CD4-positive, alpha-beta T cell treated with Interleukin-12 subunit alpha and Interleukin-12 subunit beta, for 1 hour (primary cell): ENCODE measurements around the gene BRSK1.

Experiments used
- DNase-seq: peaks from one replicate; pipeline ENCODE4 v3.0.0-alpha.2; 2020

BRSK1 gene

DNA sequence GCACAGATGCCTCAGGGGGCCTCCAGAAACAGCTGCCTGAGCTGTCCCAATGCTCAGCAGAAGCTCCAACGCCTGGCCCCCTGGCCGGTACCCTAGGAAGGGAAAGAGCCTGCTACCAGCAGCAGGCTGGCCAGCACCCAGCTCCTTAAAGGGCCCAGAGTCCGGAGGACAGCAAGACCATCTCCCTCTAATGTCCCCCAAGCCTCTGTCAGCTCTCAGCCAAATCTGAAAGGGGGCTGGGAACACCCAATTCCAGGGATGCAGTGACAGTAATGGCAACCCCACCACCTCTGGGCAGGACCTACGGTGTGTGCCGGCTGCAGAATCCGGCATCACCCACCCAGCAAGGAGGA lies 29.2 kb upstream of the BRSK1 start:
- no peak for DNase-seq

DNA sequence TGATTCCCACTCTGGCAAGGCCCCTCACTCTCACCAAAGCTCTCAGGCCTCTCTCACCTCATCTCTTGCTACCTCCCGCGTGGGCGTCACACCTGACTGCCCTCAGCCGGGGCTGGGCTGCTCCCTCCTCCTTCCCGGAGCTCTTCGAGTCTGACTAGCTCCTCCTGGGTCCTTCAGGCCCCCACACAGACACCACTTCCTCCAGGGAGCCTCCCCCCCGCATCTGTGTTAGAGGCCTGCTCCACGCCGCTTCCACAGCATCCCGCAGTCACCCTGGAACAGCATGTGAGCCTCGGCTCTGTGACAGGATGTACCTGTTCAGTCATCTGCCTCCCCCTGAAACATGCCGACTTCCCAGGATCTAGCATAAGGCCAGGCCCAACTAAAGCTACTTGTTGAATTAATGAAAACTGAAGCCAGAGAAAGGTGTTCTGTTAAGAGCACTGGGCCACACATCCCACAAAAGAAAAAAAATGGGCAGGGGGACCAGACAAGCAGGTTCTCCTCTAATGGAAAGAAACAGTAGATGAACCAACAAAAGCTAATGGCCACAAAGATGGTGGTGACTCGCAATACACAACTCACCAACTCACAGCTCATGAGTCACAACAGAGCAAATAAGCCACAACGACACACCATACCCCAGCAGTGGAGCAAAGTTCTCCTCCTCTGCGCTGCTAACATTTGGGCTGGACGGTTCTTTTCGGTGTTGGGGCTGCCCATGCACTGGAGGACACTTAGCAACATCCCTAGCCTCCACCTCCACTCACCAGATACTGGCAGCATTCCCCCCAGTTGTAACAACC lies 28.0 kb upstream of the BRSK1 start:
- peak; percentile 56 for DNase-seq

DNA sequence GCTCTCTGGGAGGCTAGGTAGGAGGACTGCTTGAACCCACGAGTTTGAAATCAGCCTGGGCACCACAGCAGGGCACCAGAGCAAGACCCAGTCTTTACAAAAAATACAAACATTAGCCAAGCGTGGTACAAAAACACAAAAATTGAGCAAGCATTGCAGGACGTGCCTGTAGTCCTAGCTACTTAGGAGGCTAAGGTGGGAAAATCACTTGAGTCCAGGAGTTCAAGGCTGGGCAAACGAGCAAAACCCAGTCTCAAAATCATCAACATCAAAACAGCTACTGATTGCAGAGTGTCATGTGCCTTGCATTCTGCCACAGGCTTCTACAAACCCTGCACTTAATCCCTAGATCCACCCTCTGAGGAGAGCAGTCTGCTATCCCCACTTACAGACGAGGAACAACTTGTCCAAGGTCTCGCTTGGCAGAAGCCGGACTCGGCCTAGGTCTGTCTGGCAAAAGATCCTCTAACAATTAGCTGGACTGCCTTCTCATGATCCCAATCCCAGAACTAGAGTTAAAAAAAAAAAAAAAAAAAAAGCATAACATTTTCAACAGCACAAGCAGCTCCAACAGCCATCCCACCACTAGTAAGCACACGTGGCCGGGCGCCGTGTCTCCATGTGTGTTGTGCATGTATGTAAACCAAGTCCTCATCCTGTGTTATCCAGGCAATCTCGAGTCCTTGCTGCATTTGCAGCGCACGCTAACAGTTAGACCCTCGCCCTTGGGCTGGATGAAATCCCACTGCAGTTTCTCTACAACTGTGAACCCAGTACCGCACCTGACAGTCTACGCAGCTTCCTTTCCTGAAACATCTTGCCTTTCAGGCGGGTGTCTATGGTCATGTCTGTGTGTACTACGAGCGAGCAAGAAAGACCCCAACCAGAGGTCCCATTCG lies 27.0 kb upstream of the BRSK1 start:
- DNase-seq: no peak

DNA sequence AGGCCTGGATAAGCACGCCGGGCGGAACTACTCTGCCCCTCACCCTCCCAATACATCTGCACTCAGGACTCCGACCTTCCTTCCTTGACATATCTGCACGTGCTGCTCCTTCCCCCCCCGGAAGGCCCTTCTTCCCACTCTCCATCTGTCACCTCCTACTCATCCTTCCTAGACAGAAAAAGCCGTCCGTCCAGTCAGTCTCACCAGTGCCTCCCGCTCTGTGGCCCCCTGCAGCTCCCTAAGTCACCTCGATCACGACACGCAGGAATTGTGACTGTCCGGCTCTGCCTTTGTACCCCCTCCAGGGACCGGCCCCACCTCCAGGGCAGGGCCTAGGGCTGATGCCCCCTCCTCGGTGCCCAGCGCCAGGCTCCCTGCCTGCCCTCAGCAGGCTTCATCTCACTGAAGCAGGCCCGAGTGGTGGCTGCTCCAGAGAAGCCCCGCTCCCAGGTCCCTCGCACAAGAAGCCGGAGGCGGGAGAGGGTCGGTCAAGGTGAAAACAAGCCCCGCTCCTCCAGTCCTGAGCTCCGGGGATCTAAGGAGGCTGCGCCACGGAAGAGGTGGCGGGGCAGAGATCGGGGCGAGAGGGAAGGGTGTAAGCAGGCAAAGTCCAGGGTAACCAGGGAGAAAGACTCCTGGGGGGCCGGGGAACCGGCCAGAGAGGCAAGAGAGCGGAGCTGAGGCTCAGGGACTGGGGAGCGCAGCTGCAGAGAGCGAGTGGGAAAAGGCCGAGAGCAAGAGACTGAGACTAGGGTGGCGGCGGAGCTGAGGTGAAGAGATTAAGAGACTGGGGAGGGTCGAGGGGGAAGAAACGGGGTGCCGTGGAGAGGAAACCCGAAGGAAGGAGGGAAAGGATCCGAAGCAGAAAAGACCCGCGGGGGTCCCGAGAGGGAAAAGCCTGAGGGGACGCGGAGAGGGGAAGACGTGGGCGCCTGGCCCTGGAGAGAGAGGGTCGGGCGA lies 26.1 kb upstream of the BRSK1 start:
- DNase-seq: peak; percentile 16

DNA sequence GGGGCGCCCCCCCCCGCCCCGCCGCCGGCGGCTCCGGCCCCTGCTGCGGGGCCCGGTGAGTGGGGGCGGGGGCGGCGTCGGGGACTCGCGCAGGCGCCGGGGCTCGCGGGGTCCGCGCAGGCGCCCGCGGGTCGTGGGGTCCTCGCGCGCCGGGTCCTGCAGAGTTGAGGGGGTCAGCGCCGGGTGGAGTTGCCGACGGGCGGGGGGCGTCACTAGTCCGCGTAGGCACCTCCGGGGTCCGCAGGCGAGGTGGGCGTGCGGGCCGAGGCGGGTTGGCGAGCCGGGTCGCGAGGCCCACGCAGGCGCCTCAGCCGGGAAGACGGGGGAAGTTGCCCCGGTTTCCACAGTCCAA lies 25.3 kb upstream of the BRSK1 start:
- DNase-seq: peak; percentile 62

DNA sequence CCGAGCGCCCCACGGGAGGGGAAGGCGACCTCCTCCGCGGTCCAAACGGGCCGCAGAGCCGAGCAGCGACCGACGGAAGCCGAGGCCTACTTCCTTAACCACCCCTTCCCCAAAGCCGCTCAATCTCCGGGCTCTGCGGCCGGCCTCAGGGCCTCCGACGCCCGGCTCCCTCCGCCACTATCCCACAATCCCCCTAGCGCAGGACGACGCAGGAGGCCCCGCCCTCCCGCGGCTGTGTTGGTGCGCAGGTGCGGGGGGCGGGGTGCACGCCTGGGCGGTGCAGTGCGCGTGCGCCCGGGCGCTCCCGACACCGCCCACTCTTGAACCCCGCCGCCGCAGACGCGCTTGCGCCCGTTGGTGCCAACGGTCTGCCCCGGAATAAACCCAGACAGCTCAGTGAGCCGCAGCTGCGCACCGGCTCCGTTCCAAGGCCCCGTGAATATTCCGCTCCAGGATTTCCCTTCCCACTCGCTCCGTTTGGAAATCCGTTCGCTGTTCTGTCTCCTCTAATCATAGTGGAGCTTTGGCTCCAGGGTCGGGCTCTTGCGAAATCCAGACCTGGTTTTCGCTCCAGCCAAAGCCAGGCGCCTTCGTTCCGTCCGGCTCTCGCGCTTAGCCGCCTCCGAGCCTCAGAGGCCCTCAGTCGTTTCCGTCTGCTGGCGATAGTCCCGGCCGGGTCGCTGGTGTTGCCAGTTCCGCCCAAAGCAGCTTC lies 24.8 kb upstream of the BRSK1 start, which contains the start of gene PPP6R1:
Gene PPP6R1 (minus strand): TSS at position 190 of the 712 bp plus-strand sequence. CDS start 11,914 bp downstream, outside the sequence.
- peak; percentile 96 for DNase-seq

DNA sequence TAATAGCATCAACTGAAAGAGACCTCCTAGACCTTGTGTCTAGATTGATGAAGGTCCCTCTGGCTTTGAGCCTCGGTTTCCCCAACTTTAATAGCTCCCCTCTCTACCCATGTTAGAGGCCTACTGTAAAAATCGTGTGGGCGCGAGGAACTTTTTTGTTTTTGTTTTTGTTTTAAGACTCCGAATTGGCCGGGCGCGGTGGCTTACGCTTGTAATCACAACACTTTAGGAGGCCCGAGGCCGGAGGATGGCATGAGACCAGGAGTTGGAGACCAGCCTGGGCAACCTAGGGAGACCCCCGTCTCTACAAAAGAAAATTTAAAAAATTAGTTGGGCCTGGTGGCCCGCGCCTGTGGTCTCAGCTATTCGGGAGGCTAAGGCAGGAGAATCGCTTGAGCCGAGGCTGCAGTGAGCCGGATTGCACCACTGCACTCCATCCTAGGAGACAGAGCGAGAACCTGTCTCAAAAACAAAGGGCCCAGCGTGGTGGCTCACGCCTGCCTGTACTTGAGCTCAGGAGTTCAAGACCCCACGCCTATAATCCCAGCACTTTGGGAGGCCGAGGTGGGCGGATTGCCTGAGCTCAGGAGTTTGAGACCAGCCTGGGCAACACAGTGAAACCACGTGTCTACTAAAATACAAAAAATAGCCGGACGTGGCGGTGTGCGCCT lies 24.1 kb upstream of the BRSK1 start:
- DNase-seq: no peak

DNA sequence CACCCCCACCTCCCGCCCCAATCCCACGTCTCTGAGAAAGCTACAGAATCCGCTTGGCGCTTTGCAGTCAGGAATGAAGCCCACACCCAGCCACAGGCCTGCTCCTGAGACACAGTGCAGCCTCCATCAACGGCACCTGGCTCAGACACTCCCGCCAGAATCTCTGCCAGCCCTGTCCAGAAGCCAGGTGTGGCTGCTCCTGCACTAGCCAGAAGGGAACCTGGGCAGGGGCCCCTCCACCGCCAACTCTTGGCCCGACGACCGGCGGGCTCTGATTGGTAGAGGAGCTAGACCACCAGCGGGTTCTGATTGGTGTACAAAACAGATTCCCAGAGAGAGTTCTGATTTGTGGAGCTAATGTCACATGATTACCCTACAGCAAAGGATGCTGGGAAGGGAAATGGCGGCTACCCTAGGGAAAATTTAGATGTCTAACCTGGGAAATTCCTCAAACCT lies 22.1 kb upstream of the BRSK1 start:
- DNase-seq: no peak

DNA sequence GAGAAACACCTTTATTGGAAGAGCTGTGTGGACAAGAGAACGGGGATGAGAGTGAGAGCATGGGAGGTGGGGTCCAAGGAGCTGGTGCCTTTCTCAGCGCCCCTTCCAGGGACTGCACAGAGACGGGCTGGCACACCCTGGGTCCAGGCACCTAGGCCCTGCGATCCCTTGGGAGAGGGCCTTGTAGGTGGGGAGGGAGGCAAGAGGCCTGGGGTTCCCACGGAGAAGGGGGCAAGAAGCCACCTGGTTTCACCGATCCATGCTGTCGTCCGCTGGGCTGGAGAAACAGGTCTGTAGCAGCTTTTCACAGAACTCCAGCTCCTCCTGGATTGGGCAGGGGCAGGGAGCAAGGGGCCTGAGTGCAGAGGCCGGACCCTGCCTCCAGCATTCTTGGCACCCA lies 21.4 kb upstream of the BRSK1 start:
- DNase-seq: no peak

DNA sequence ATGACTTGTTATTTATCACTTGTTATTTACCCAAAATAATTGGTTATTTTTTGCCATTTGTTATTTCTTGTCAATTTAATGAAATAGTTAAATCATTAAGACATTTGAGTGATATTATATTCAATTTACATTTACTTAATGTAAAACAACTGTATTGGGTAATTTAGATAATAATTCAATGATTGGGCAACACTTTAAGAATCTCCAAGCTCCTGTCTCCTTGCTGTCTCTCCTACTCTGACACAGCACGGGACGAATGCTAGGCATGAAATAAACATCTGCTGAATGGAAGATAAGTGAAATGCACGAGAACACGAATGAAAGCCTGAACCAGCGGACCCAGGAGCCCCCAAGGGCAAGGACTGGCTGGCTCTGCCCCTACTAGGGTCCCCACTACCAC lies 19.3 kb upstream of the BRSK1 start:
- DNase-seq: no peak

DNA sequence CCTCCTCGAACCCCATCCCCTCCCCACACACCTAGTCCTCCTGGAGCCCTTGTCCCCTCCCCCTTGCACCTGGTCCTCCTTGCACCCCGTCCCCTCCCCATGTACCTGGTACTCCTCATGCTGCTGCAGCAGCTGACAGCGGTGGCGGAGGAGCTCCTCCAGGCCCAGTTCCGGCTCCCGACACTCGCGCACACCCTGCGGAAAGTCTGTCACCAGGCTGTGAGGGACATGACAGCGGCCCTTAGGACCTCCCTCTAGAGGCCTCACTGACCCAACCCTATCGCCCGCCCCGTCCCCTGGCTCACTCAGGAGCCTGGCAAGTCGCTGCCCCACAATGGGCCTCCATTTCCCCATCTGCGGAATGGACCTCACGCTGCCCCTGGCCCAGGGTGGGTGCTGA lies 18.6 kb upstream of the BRSK1 start:
- no peak for DNase-seq

DNA sequence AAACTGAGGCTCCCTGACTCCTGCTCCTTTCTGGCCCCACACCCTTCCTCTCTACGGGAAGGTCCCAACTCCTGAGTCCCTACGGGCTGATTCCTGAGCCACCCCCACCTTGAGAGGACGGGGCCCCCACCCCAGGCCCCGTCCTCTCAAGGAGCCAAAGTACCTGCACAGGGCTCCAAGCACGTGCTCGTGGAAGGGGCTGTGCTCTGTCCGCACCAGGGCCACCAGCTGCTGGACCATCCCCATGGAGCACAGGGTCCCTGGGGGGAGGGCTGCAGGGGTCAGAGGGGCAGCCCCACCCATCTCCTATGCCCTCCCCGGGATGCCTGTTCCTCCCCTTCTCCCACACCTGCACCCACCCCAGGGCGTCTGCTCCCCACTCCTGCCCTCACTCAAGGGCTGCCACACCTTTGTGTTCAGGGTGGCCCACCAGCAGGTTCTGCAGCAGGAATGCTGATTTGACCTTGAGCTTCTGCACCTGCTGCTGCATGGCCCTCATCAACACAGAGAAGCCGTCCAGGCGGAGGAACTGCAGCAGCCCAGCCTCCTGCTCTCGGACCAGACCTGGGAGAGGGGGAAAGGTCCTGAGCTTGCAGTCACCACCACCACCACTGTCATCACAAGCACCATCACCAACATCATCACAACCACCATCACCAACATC lies 17.9 kb upstream of the BRSK1 start:
- DNase-seq: no peak

DNA sequence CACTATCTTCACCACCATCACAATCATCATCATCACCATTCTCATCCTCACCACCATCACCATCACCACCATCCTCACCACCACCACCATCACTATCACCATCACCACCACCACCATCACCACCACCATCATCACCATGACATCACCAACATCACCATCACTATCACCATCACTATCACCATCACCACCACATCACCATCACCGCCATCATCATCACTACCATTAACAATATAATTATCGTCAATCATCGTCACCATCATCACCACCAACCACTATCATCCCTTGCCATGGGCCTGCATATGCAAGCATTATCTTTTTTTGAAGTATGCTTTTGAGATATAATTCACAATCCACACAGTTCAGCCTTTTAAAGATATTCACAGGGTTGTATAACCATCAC lies 17.4 kb upstream of the BRSK1 start:
- DNase-seq: no peak

DNA sequence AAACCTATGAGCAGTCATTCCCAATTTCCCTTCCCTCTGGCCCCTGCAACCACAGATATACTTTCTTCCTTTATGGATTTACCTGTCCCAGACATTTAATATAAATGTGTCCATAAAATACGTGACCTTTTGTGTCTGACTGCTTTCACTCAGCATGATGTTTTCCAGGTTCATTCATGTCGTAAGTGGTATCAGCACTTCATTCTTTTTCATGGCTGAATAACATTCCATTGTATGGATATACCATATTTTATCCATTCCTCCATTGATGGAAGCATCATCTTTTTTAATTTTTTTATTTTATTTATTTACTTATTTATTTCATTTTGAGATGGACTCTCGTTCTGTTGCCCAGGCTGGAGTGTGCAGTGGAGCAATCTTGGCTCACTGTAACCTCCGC lies 17.0 kb upstream of the BRSK1 start:
- DNase-seq: no peak

DNA sequence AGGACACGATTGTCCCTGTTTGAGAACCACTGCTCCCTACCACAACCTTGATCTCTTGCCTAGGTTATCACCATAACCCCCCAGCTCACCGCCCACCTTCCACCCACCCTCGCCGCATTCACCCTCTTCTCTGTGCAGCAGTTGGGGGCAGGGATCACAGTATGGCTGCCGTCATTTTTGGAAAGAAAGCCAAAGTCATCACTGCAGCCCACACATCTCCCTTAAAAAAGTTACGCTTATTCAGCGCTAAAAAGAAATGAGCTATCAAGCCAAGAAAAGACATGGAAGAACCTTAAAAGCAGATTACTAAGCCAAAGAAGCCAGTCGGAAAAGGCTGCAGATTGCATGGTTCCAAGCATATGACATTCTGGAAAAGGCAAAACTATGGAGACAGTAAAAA lies 14.5 kb upstream of the BRSK1 start:
- DNase-seq: no peak

DNA sequence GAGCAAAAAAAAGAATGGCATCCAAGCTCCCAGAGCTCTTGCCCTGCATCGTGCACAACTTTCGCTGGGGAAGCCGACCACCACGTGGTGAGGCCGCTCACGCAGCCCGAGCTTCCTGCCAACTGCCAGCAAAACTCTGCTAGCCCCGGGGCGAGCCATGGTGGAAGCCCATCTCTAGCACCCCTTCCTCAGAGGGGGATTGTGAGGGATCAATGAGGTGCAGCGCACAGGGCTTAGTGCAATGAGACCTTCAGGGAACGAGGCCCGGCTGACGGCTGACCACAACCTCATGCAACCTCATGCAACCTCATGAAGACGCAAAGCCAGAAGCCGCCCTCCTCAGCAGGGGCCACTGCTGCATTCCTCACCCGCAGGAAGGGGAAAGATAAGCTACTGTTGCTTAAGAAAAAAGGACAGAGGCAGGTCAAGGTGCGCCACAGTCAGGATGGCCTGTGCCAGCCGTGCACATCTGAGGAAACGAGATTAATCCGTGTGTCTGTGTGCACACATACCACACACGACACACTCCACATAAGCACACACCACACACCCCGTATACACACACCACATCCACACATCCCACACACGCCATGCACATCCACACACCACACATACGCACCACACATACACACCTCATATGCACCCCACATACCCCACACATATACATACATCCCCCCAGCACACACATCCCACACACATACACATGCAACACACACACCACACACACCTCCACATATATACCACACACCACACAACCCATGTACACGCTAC lies 13.4 kb upstream of the BRSK1 start:
- no peak for DNase-seq

DNA sequence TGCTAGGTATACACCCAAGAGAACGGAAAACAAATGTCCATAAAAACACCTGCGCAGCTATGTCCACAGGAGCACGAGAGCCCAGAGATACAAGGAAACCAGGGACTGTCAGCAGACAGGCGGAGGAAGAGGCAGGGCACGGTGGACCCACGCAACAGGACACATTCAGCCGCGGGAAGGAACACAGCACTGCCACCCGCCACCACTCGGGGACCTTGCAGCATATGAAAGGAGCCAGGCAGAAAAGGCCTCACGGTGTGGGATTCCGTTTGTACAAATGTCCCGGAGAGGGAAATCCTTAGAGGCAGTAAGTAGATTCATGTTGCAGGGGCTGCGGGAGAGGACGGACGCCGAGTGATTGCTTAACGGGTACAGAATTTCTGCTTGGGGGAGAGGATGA lies 11.7 kb upstream of the BRSK1 start:
- DNase-seq: no peak

DNA sequence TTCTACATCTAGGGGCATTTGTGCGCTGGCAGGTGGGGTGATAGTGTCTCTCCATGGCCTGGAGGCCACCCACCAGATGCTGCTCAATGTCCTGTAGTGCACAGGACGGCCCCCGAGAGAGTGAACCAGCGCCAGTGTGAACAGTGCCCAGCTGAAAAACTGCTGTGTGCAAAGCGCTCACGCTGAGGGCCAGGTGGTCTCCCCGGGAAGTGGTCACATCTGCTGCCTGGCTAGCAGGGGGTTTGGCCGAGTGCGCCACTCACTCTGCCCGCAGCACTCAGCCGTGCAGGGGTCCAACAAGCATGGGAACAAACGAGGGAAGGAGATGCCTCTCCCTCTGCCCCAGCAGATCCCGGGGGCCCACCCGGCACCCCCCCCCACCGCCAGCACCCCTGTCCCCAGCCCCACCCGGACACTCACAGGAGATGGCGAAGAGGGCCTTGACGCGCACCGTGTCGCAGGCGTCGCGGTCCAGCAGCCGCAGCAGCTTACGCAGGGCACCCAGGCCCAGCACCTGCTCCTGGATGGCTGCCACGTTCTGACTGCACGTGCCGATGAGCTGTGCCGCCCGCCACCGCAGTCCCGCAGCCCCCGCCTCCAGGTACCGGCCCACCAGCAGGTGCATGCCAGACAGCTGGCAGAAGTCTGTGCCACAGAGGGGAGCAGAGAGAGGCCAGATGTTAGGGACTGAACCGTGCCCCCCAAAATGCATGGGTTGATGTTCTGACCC lies 9.7 kb upstream of the BRSK1 start:
- no peak for DNase-seq
